Suppressor macrophage treated with lipopolysaccharide for 4 hours (primary cell): ENCODE data around the gene NNAT.
"Not testable (repeated sequence)": the region's sequence is repeated elsewhere in the genome, so short reads cannot be mapped to it uniquely, and the experiment has no call there.

Experiments used
- DNase-seq: peaks from one replicate; pipeline ENCODE4 v3.0.0-alpha.2; 2020

Gene NNAT, protein sequence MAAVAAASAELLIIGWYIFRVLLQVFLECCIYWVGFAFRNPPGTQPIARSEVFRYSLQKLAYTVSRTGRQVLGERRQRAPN

GRCh38 chr20:37521061-37521771 is at the start of gene NNAT:
TSS of gene NNAT (plus strand) at chr20:37521250. CDS start at chr20:37521332, 82 bp downstream.
- DNase-seq, result no peak

- DNase-seq, result no peak
Observed at GRCh38 chr20:37471741-37472235, 49.3 kb upstream of the NNAT start.

- not testable (repeated sequence) for DNase-seq
Observed at GRCh38 chr20:37472435-37472834, 48.6 kb upstream of the NNAT start.

GRCh38 chr20:37473249-37474000 is 47.6 kb upstream of the NNAT start:
- DNase-seq, result no peak

GRCh38 chr20:37474386-37474785 is 46.7 kb upstream of the NNAT start:
- DNase-seq, result no peak

DNA sequence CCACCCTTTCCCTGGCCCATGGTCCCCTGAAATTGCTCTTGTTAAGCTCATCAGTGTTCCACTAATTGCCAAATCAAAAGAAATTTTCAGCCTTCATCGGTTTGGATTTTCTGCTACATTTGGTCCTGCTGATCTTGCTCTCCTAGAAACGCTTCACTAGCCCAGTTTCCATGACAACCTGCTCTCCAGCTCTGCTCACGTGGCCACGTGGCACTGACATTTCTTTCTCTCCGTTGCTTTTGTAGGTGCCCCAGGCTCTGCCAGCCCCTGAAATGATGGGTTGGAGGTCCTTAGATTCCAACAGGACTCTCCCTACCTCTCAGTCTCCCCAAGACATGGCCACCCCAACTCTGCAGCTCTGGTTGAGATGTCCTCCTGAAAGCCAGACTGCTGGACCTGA is 45.8 kb upstream of the NNAT start:
- no peak for DNase-seq

DNA sequence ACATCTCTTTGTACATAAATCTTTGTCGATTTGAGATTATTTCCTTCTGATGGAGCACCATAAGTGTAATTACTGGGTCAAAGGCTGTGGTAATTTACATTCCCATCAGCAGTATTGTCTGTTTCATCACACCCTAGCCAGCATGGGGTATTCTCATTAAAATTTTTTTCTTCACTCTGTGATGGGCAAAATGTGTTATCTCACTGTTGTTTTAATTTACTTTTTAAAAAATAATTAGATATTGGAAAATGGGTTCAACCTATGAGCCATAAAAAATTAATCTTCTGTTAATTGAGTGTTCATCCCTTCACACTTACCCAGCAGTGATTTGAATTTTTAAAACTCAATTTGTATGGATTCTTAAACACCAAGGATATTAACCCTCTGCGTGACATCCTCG is 44.0 kb upstream of the NNAT start:
- no peak for DNase-seq

- no peak for DNase-seq
Observed at GRCh38 chr20:37479266-37479665, 41.8 kb upstream of the NNAT start.

GRCh38 chr20:37479925-37480691 is 40.9 kb upstream of the NNAT start:
- DNase-seq, result no peak

- DNase-seq, result no peak
Observed at GRCh38 chr20:37480919-37481318, 40.1 kb upstream of the NNAT start.

DNA sequence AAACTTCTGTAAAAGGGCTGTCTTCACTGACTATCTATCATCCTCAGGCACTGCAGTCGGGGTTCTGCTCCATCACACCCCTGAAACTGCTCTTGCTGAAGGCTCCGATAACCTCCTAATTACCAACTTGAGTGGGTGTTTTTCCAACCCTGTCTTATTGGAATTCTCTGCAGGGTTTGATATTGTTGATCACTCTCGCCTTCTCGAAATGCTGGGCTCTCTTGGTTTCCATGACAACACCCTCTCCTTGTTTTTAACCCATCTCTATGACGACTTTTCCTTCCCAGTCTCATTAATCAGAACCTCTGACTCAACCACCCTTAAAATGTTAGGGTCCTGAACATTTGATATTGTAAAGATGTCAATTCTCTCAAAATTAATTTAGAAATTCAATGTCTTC is 39.4 kb upstream of the NNAT start:
- no peak for DNase-seq

GRCh38 chr20:37484331-37484730 is 36.7 kb upstream of the NNAT start:
- peak; percentile 62 for DNase-seq

DNA sequence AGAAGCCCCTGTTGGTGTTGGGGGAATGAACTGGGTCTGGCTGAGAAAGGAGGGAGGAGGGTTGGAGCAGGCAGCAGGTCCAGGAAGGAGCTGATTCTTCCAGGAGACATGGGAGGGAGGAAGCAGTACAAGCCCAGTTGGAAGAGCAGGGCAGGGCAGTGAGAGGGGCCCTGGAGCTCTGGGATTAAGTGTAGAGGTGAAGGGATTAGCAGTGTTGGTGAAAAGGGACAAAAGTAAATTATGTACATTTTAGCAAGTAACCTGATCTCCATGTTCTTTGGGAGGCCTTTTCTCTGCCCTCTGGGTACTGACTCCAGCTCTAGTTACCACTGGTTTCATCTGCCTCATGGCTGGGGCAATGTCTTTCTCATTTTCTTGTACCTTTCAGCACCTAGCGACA is 34.8 kb upstream of the NNAT start:
- not testable (repeated sequence) for DNase-seq

DNA sequence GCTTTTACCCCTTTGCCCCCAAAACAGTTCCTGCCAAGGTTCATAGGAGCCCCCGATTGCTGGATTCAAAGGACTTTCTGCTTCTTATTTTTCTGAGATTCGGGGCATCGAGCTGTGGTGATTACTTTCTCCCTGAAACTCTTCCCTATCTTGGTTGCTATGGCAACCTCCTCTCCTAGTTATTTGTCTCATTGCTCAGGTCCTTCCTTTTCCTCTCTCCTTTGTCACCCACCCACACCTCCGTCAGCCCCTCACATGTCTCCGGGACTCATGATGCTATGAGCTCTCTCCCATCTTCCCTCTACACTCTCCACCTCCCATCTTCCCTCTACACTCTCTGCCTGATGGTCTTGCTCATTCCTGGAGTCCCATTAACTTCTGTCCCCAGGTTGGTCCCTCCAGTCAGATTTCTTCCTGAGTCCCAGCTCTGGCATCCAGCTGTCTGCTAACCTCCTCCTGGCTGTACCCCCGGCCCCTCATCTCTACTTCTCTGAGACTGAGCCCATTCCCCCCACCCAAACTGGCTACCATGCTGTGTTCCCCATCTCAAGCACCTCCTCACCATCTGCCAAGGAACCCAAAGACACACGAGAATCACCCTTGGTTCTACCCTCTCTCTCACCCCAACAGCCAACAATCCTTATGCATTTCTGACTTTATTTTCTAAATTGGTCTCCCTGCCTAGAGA is 30.2 kb upstream of the NNAT start:
- no peak for DNase-seq

DNA sequence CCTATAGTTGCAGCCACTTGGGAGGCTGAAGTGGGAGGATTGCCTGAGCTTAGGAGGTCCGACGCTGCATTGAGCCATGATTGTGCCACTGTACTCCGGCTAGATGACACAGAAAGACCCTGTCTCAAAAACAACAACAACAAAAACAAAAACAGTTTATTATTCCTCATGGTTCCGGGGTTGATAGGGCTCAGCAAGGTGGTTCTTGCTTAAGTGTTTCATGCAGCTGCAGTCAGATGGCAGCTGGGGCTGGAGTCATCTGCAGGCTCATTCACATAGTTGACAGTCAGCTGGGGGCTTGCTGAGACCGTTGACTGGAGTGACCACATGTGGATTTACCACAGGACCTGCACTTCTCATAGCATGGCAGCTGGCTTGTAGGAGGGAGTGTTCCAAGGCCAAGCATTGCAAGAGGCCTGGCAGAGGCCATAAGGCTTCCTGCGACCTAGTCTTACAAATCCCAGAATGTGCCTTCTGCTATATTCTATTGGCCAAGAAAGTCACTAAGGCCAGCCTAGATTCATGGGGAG is 28.9 kb upstream of the NNAT start:
- no peak for DNase-seq

DNA sequence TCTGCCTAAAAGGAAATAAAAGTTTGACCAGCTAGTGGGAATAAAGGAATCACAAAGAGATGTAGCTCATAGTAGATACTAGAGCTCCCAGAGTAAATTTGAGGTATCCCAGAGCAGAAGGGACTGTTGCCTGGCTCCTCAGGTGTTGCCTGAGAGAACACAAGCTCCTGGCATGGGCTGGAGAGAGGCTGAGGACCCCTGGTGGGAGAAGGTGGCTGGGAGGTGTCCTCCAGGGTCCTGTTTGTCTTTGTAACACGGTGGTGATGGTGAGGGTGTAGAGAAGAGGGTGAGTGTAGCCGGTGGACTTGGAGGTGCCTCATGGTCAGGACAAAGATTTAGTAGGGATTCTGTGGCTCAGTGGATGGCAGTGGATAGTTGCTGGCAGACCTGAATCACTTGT is 28.1 kb upstream of the NNAT start:
- DNase-seq, result no peak

DNA sequence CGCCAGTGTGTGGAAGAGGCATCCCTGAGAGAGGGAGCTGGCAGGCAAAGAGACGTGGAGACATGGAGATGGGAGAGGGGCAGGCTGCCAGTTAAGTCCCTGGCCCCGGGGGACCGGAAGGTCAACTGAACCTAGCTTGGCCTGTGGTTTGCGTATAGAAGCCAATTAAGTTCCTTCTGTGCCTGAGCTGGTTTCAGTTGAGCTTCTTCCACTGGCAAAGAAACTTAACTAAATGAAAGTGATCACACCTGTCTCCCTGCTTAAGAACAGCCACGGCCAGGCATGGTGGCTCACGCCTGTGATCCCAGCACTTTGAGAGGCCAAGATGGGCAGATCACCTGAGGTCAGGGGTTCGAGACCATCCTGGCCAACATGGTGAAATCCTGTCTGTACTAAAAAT is 26.7 kb upstream of the NNAT start:
- DNase-seq, result no peak

- no peak for DNase-seq
Observed at GRCh38 chr20:37494796-37495195, 26.3 kb upstream of the NNAT start.

GRCh38 chr20:37498066-37498665 is 22.9 kb upstream of the NNAT start:
- no peak for DNase-seq

GRCh38 chr20:37500311-37500710 is 20.7 kb upstream of the NNAT start:
- DNase-seq, result no peak

DNA sequence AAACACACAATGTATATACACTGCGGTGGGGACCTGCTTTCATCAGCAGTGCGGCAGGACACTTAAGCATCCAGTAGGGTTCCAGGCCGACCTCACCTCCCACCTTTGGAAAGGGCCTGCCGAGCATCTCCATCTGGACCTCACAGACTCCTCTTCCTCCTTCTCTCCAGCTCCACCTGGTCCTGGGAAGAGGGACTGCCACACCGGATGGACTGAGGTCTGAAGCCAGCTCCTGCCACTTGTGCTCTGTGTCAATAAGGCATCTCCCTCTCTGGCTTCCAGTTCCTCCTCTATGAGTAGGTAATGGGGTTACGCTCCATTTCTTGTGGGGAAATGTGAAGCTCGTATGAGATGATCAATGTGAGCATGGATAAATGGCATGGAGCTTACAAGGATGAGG is 19.1 kb upstream of the NNAT start:
- DNase-seq, result no peak

GRCh38 chr20:37502654-37503053 is 18.4 kb upstream of the NNAT start:
- no peak for DNase-seq
